Measurements from ENCODE around the gene HCN2. TPM values are rescaled to one million over a fixed set of nuclear protein-coding genes. Genes with fewer than 3 reads are reported as not detected.

HCN2 gene
- total and polyA plus RNA-seq, 2 of the 13 experiments (the other 11 are each of a cell fraction or from before 2014, with no cell fraction given), result 0.01 TPM; not detected in 1

DNA sequence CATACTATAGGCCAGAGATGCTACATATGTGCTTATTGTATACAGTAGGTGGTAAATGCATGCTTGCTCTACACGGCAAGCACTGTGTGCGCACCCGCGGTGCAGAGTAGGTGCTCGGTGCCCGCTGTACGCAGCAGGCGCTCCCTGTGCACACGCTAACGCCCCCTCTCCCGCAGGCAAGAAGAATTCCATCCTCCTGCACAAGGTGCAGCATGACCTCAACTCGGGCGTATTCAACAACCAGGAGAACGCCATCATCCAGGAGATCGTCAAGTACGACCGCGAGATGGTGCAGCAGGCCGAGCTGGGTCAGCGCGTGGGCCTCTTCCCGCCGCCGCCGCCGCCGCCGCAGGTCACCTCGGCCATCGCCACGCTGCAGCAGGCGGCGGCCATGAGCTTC lies 25.9 kb downstream of the HCN2 start (continued):
- TF ChIP-seq, protein P1, sequence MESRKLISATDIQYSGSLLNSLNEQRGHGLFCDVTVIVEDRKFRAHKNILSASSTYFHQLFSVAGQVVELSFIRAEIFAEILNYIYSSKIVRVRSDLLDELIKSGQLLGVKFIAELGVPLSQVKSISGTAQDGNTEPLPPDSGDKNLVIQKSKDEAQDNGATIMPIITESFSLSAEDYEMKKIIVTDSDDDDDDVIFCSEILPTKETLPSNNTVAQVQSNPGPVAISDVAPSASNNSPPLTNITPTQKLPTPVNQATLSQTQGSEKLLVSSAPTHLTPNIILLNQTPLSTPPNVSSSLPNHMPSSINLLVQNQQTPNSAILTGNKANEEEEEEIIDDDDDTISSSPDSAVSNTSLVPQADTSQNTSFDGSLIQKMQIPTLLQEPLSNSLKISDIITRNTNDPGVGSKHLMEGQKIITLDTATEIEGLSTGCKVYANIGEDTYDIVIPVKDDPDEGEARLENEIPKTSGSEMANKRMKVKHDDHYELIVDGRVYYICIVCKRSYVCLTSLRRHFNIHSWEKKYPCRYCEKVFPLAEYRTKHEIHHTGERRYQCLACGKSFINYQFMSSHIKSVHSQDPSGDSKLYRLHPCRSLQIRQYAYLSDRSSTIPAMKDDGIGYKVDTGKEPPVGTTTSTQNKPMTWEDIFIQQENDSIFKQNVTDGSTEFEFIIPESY (CRISPR knock-in tag; IDR thresholded peaks at IDR 0.05), result peak; percentile 71; the same call in 1 of the 2 replicates
- TF ChIP-seq SOX5 (CRISPR knock-in tag; IDR thresholded peaks at IDR 0.05; ENCODE audit: borderline replicate concordance), result no peak

DNA sequence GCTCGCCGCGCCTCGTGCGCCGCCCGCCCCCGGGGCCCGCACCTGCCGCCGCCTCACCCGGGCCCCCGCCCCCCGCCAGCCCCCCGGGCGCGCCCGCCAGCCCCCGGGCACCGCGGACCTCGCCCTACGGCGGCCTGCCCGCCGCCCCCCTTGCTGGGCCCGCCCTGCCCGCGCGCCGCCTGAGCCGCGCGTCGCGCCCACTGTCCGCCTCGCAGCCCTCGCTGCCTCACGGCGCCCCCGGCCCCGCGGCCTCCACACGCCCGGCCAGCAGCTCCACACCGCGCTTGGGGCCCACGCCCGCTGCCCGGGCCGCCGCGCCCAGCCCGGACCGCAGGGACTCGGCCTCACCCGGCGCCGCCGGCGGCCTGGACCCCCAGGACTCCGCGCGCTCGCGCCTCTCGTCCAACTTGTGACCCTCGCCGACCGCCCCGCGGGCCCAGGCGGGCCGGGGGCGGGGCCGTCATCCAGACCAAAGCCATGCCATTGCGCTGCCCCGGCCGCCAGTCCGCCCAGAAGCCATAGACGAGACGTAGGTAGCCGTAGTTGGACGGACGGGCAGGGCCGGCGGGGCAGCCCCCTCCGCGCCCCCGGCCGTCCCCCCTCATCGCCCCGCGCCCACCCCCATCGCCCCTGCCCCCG lies 26.5 kb downstream of the HCN2 start:
- H3K79me2 ChIP-seq (ENCODE audit: insufficient read depth, low read length), result no peaks in the 10 kb centered on the region
- POLR2A ChIA-PET, result no interaction called here
- H3K9me3 ChIP-seq (ENCODE audit: low read length), result no peaks in the 10 kb centered on the region
- no TSS peak for BruUV-seq (replicated peaks)
- no peaks in the 10 kb centered on the region for H3K27me3 ChIP-seq (ENCODE audit: control insufficient read depth in 1 of 2, insufficient read depth in 2 of 2, low read length in 2 of 2)
- 99% methylated on average over 93 of the region's 97 CpGs for WGBS (ENCODE audit: low lambda C conversion rate)
- CTCF ChIA-PET (ENCODE audit: low intra/inter-chr PET ratio, low total read pairs), result no interaction called here
- peaks cover 9 to 25% of the 10 kb centered on the region in 2 experiments; a peak in 4 of 5 replicates for H3K36me3 ChIP-seq (replicated peaks in 1 of 2; ENCODE audit: control insufficient read depth in 1 of 2, insufficient read depth in 2 of 2, low read length in 2 of 2)
- H4K20me1 ChIP-seq (ENCODE audit: insufficient read depth, low read length), result no peaks in the 10 kb centered on the region
- TF ChIP-seq REL (CRISPR knock-in tag; conservative IDR thresholded peaks at IDR 0.05), result no peak
- TF ChIP-seq BORCS8-MEF2B (CRISPR knock-in tag; IDR thresholded peaks at IDR 0.05), result no peak
- TF ChIP-seq CHD4 (IDR thresholded peaks at IDR 0.05; ENCODE audit: borderline replicate concordance, low read length), result no peak
- TF ChIP-seq SAFB2 (CRISPR knock-in tag; IDR thresholded peaks at IDR 0.05; ENCODE audit: borderline replicate concordance, low read depth), result no peak
- TF ChIP-seq IRF2 (CRISPR knock-in tag; IDR thresholded peaks at IDR 0.05), result no peak
- TF ChIP-seq ZNF160 (CRISPR knock-in tag; IDR thresholded peaks at IDR 0.05), result no peak
- TF ChIP-seq ZNF878 (CRISPR knock-in tag; IDR thresholded peaks at IDR 0.05), result no peak
- TF ChIP-seq ZFY (CRISPR knock-in tag; IDR thresholded peaks at IDR 0.05), result no peak
- no peak for TF ChIP-seq ZNF253 (CRISPR knock-in tag; IDR thresholded peaks at IDR 0.05; ENCODE audit: borderline replicate concordance)
- no peak for TF ChIP-seq MAFG (CRISPR knock-in tag; IDR thresholded peaks at IDR 0.05)
- FAIRE-seq (no peak), ATAC-seq (no peak), DNase-seq (ENCODE audit: low spot score) (no peak)
- no peak overlapping the region for H3K27ac ChIP-seq (ENCODE audit: extremely low read length, insufficient read depth, low read length)
- H3K9ac ChIP-seq (ENCODE audit: insufficient read depth, low read depth, low read length), result no peak overlapping the region
- H3K4me3 ChIP-seq (replicated peaks in 1 of 3; ENCODE audit: insufficient read depth in 1 of 3, low read depth in 2 of 3, low read length in 3 of 3), result no peak overlapping the region
- no peak overlapping the region for H3K4me2 ChIP-seq (ENCODE audit: low read depth, low read length)
- H3K4me1 ChIP-seq (ENCODE audit: insufficient read depth, low read length), result no peaks in the 10 kb centered on the region
- intact Hi-C loops (cut with micrococcal nuclease; ENCODE audit: unreplicated experiment), result no loop called here
- in situ Hi-C loops (cut with HindIII; ENCODE audit: extremely low pct_ligation_motif_present, low pct_unique_long_range_greater_than_20kb), result no loop called here
- H2AFZ ChIP-seq (ENCODE audit: low read length), result no peak overlapping the region

All from HepG2 (cell line).